Stimulated activated CD8-positive, alpha-beta memory T cell treated with anti-CD3 and anti-CD28 coated beads, Interleukin-2, amount 100 ng/mL, for 48 hours (primary cell): ENCODE results near the gene PSENEN.
"Not testable (repeated sequence)": the region's sequence is repeated elsewhere in the genome, so short reads cannot be mapped to it uniquely, and the experiment has no call there.

Experiments
- DNase-seq, 2 donors: peaks; one replicate each; pipeline ENCODE4 v3.0.0-alpha.2; 2020; ENCODE audit warnings: low read depth in 2 of 2

Gene PSENEN

GRCh38 chr19:35751839-35752745 lies 6.6 kb downstream of the PSENEN start:
- no peak for DNase-seq

GRCh38 chr19:35752746-35753350 lies 7.4 kb downstream of the PSENEN start:
- no peak for DNase-seq

GRCh38 chr19:35753634-35754369 lies 8.4 kb downstream of the PSENEN start:
- no peak for DNase-seq

- DNase-seq: no peak
These were observed 9.1 kb downstream of the PSENEN start for GRCh38 chr19:35754370-35755130.

- no peak for DNase-seq
These were observed 9.7 kb downstream of the PSENEN start for GRCh38 chr19:35755131-35755549.

GRCh38 chr19:35755550-35756376 lies 10.3 kb downstream of the PSENEN start:
- DNase-seq: peak in 1 of 2 donors; percentile 45

GRCh38 chr19:35756377-35757230 lies 11.2 kb downstream of the PSENEN start, which contains the start of gene HSPB6:
Gene HSPB6 (minus strand): TSS chr19:35757029. CDS start chr19:35757008, 21 bp downstream.
- DNase-seq: no peak

GRCh38 chr19:35757231-35757748 lies 11.8 kb downstream of the PSENEN start:
- DNase-seq: no peak

GRCh38 chr19:35757749-35758608 lies 12.5 kb downstream of the PSENEN start, which contains the start of gene PROSER3:
Gene PROSER3 (plus strand): TSS chr19:35758176. CDS start chr19:35758216, 40 bp downstream.
- DNase-seq: peak; percentile 94 to 98

GRCh38 chr19:35759697-35760096 lies 14.2 kb downstream of the PSENEN start:
- no peak for DNase-seq

- DNase-seq: no peak
These were observed 15.4 kb downstream of the PSENEN start for GRCh38 chr19:35760711-35761349.

GRCh38 chr19:35764432-35765315 lies 19.2 kb downstream of the PSENEN start:
- no peak for DNase-seq

GRCh38 chr19:35766571-35767104 lies 21.2 kb downstream of the PSENEN start:
- no peak for DNase-seq

GRCh38 chr19:35767288-35768081 lies 22.0 kb downstream of the PSENEN start:
- DNase-seq: no peak

GRCh38 chr19:35768082-35768421 lies 22.6 kb downstream of the PSENEN start:
- no peak for DNase-seq

- DNase-seq: not testable (repeated sequence)
These were observed 26.9 kb downstream of the PSENEN start for GRCh38 chr19:35772362-35772761.
